Measurements from ENCODE around the gene CLCN2.

DNA sequence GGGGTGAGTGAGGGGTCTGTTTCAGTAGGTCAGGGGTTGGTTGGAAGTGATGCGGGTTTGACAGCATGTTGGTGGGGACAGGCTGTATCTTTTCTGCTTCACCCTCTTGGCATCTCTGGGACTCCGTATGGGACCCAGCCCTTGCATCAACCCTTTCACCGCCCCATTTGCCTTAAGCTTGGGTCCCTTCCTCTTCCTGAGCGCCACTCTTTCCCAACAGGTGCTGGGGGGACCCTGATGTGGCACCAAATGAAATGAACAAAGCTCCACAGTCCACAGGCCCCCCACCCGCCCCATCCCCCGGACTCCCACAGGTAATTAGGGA is 45.9 kb downstream of the CLCN2 start:
- TF ChIP-seq LEF1 (IDR thresholded peaks at IDR 0.05; ENCODE audit: borderline replicate concordance) (no peak), HDGF (IDR thresholded peaks at IDR 0.05; ENCODE audit: borderline replicate concordance) (no peak), ELF4 (IDR thresholded peaks at IDR 0.05) (no peak), SUZ12 (IDR thresholded peaks at IDR 0.05) (no peak), L3MBTL2 (conservative IDR thresholded peaks at IDR 0.05) (no peak), SP1 (IDR thresholded peaks at IDR 0.05) (no peak), CTBP1 (IDR thresholded peaks at IDR 0.05; ENCODE audit: borderline replicate concordance) (no peak), FOXA1 (IDR thresholded peaks at IDR 0.05) (no peak), FOXK2 (IDR thresholded peaks at IDR 0.05) (no peak), NFRKB (IDR thresholded peaks at IDR 0.05) (no peak)

All from HEK293T (cell line).